Neural cell (in vitro differentiated cells): ENCODE measurements around the gene FSD1L.

Source experiments
- CTCF ChIP-seq: fragments of 450-650 bp; IDR thresholded peaks from 2 replicates; pipeline ENCODE4 v1.5.1; 2014; ENCODE audit warnings: antibody characterized with exemption, mild to moderate bottlenecking, moderate library complexity; ENCODE audit not compliant: poor library complexity, severe bottlenecking
- EP300 ChIP-seq: fragments of 450-650 bp; conservative IDR thresholded peaks from 2 replicates; pipeline ENCODE4 v1.6.1; 2014; ENCODE audit warnings: antibody characterized with exemption, mild to moderate bottlenecking, moderate library complexity; ENCODE audit not compliant: poor library complexity, severe bottlenecking
- POLR2AphosphoS5 ChIP-seq: IDR thresholded peaks from 2 replicates; pipeline ENCODE4 v1.6.1; 2012
- RAD21 ChIP-seq: fragments of 450-650 bp; conservative IDR thresholded peaks from 2 replicates; pipeline ENCODE4 v1.6.1; 2014; ENCODE audit warnings: antibody characterized with exemption, mild to moderate bottlenecking, moderate library complexity
- REST ChIP-seq: IDR thresholded peaks from 2 replicates; pipeline ENCODE4 v1.6.1; 2012; ENCODE audit warnings: borderline replicate concordance
- TAF1 ChIP-seq: IDR thresholded peaks from 2 replicates; pipeline ENCODE4 v1.6.1; 2012; ENCODE audit warnings: low read depth

GRCh38 chr9:105438141-105438806 is 9.6 kb upstream of the FSD1L start:
- no peak for TF ChIP-seq REST
- no peak for TF ChIP-seq EP300
- no peak for TF ChIP-seq CTCF
- no peak for TF ChIP-seq POLR2AphosphoS5
- TF ChIP-seq RAD21 = no peak
- TF ChIP-seq TAF1 = no peak
